GM12878 (cell line): ENCODE results near the gene PARVA. TPM values are rescaled to one million over a fixed set of nuclear protein-coding genes. Genes with fewer than 3 reads are reported as not detected.
A peak's percentile ranks its signal among the peaks of the same experiment; 100 is the strongest.

Experiments used
- ATAC-seq: fragments of 200-7000 bp; cut with Tn5 transposase; 3 replicates; pipeline ENCODE4 v1.9.1; 2020; ENCODE audit warnings: mild to moderate bottlenecking, moderate library complexity
- BruUV-seq: library from RNA; stranded (reverse); fragments of 400-500 nt; replicated peaks from 2 replicates; lab custom pipeline; 2021; lab: Mats Ljungman, UMichigan
- CTCF ChIA-PET: fragments of 300-600 bp; sonication (Branson Sonifier 250); formaldehyde crosslinking; extraction: SDS; loops from one replicate; lab custom pipeline; 2021; ENCODE audit warnings: inconsistent platforms; lab: Yijun Ruan, JAX
- POLR2A ChIA-PET: fragments of 350-600 bp; formaldehyde crosslinking; extraction: SDS; loops from one replicate; lab custom pipeline; 2021; ENCODE audit warnings: inconsistent platforms; lab: Charles Lee
- RAD21 ChIA-PET: fragments of 300-600 bp; sonication (Branson Sonifier 250); formaldehyde crosslinking; loops from one replicate; lab custom pipeline; 2023; ENCODE audit warnings: antibody characterized with exemption; ENCODE audit not compliant: unreplicated experiment; lab: Charles Lee
- SMC1A ChIA-PET: fragments of 300-600 bp; sonication (Branson Sonifier 250); formaldehyde crosslinking; loops from one replicate; lab custom pipeline; 2023; ENCODE audit not compliant: unreplicated experiment, uncharacterized antibody; lab: Charles Lee
- DNase-seq: peaks from one replicate; pipeline ENCODE4 v3.0.0-alpha.2; 2011; ENCODE audit warnings: low read depth, low spot score
- FAIRE-seq: peaks from 3 replicates; lab custom pipeline; 2011; peaks lifted over from hg19 to GRCh38; lab: Jason Lieb, UNC
- H2AFZ ChIP-seq: 2 replicates; pipeline ENCODE4 v1.6.0; 2011; ENCODE audit warnings: low read depth, low read length, control low read depth; ENCODE audit not compliant: control insufficient read depth
- H3K27ac ChIP-seq: 2 replicates; pipeline ENCODE4 v1.5.1; 2011; ENCODE audit warnings: control low read depth; ENCODE audit not compliant: control insufficient read depth, insufficient read depth
- H3K27me3 ChIP-seq, 2 experiments: replicated peaks in 1 of 2; 2 replicates each; pipeline versions ENCODE4 v1.6.0 to v1.6.1; 2011; ENCODE audit warnings: low read length in 1 of 2; ENCODE audit not compliant: control insufficient read depth in 2 of 2, insufficient read depth in 2 of 2
- H3K36me3 ChIP-seq, 2 experiments: 2 replicates each; pipeline ENCODE4 v1.5.1; 2011; ENCODE audit warnings: low read length in 1 of 2; ENCODE audit not compliant: control insufficient read depth in 2 of 2, insufficient read depth in 2 of 2
- H3K4me1 ChIP-seq: 2 replicates; pipeline ENCODE4 v1.6.1; 2011; ENCODE audit warnings: mild to moderate bottlenecking, low read length, moderate library complexity, mixed read lengths; ENCODE audit not compliant: control insufficient read depth, insufficient read depth
- H3K4me2 ChIP-seq: 2 replicates; pipeline ENCODE4 v1.6.0; 2011; ENCODE audit warnings: control low read depth; ENCODE audit not compliant: control insufficient read depth, insufficient read depth
- H3K4me3 ChIP-seq: fragments of 200-600 bp; sonication (generic); 2 replicates; pipeline ENCODE4 v1.5.1; 2016
- H3K79me2 ChIP-seq: 2 replicates; pipeline ENCODE4 v1.6.0; 2011; ENCODE audit warnings: low read length; ENCODE audit not compliant: control insufficient read depth, insufficient read depth
- H3K9ac ChIP-seq: 2 replicates; pipeline ENCODE4 v1.8.0; 2011; ENCODE audit warnings: low read length, control low read depth, mixed read lengths; ENCODE audit not compliant: control insufficient read depth, insufficient read depth
- H3K9me3 ChIP-seq: replicated peaks from 3 replicates; pipeline ENCODE4 v1.5.1; 2011; ENCODE audit warnings: mild to moderate bottlenecking, low read length; ENCODE audit not compliant: control insufficient read depth, insufficient read depth
- H4K20me1 ChIP-seq: 2 replicates; pipeline ENCODE4 v1.6.0; 2011; ENCODE audit not compliant: control insufficient read depth, insufficient read depth
- EGR1 ChIP-seq, 2 experiments: IDR thresholded peaks; 1 replicate in 1 of 2; 2 replicates in 1 of 2; pipeline ENCODE4 v1.6.1; 2011 to 2012; ENCODE audit warnings: low read depth in 2 of 2, low read length in 2 of 2, borderline replicate concordance in 1 of 2, mild to moderate bottlenecking in 1 of 2, moderate library complexity in 1 of 2
- FOS ChIP-seq: IDR thresholded peaks from 3 replicates; pipeline ENCODE4 v1.6.1; 2011; ENCODE audit warnings: borderline replicate concordance; ENCODE audit not compliant: insufficient read length; ENCODE audit errors: extremely low read depth
- GATAD2B ChIP-seq: fragments of 450-650 bp; conservative IDR thresholded peaks from 2 replicates; pipeline ENCODE4 v1.6.1; 2017; ENCODE audit warnings: low read depth, mild to moderate bottlenecking, moderate library complexity
- IRF4 ChIP-seq: IDR thresholded peaks from 2 replicates; pipeline ENCODE4 v1.6.1; 2011; ENCODE audit warnings: low read depth, low read length
- NFYA ChIP-seq: IDR thresholded peaks from 2 replicates; pipeline ENCODE4 v1.6.1; 2011; ENCODE audit warnings: low read depth, mild to moderate bottlenecking, low read length, improper control_type of control experiment, borderline replicate concordance
- NFYB ChIP-seq: IDR thresholded peaks from 2 replicates; pipeline ENCODE4 v1.6.1; 2011; ENCODE audit warnings: low read depth, mild to moderate bottlenecking, low read length, improper control_type of control experiment, moderate library complexity; ENCODE audit not compliant: insufficient read depth
- SRF ChIP-seq, 2 experiments: IDR thresholded peaks; 2 replicates each; pipeline ENCODE4 v1.6.1; 2011; ENCODE audit warnings: low read depth in 2 of 2, low read length in 2 of 2, mild to moderate bottlenecking in 1 of 2, moderate library complexity in 1 of 2
- ZNF207 ChIP-seq: fragments of 450-650 bp; IDR thresholded peaks from 2 replicates; pipeline ENCODE4 v1.6.1; 2014; ENCODE audit warnings: antibody characterized with exemption, mild to moderate bottlenecking, borderline replicate concordance
- ZNF622 ChIP-seq: fragments of 450-650 bp; IDR thresholded peaks from 2 replicates; pipeline ENCODE4 v1.6.1; 2017; ENCODE audit warnings: mild to moderate bottlenecking, inconsistent platforms
- WGBS: methylation state at CpG from one replicate; pipeline ENCODE4 v1.1.6; 2016; ENCODE audit warnings: low lambda C conversion rate; ENCODE audit not compliant: insufficient replicate concordance, insufficient coverage; ENCODE audit errors: missing lambda C conversion rate; 5-methylcytosine and 5-hydroxymethylcytosine counted together
- in situ Hi-C: fragments of 300-500 bp; cut with MboI; formaldehyde crosslinking; loops from 9 replicates; pipeline ENCODE4 v1.14.3; 2018; ENCODE audit warnings: mixed read lengths
- intact Hi-C: fragments of 100-400 bp; cut with micrococcal nuclease; formaldehyde crosslinking; loops from one replicate; pipeline ENCODE4 v1.14.2; 2022; ENCODE audit not compliant: unreplicated experiment
- polyA plus RNA-seq, 11 experiments: library from polyadenylated mRNA; depleted of rRNA in 4 of 11; unstranded in 6 of 11; stranded (reverse) in 5 of 11; fragments of >200 nt; fragmentation: Nextera tagmentation in 4 of 11; fragmentation: Illumina TruSeq in 1 of 11; extraction: Ambion mirVana in 4 of 11; extraction: Trizol in 1 of 11; gene quantifications; 1 replicate in 1 of 11; 2 replicates in 10 of 11; pipeline versions ENCODE4 v1.2.1 to v1.2.3, GENCODE V29; 2011 to 2016; ENCODE audit warnings: inconsistent platforms in 2 of 11, missing spikeins in 2 of 11, low read depth in 1 of 11
- total RNA-seq, 4 experiments: library from RNA; depleted of rRNA in 3 of 4; stranded (reverse); fragments of >200 nt in 3 of 4; fragmentation: Illumina TruSeq in 1 of 4; extraction: Trizol in 1 of 4; gene quantifications; 2 replicates each; pipeline versions ENCODE4 v1.2.1 to v1.2.3, GENCODE V29; 2013 to 2021
- TF ChIP-seq, protein P1 (sequence below): fragments of 450-650 bp; IDR thresholded peaks from 2 replicates; pipeline ENCODE4 v1.6.1; 2016; ENCODE audit warnings: mild to moderate bottlenecking
- TF ChIP-seq, protein P2 (sequence below): fragments of 150-350 bp; IDR thresholded peaks from 2 replicates; pipeline ENCODE4 v1.6.1; 2014; ENCODE audit warnings: mild to moderate bottlenecking, low read depth, low read length

The PARVA gene
- total and polyA plus RNA-seq, 10 of the 15 experiments (the other 5 are each of a cell fraction or from before 2014, with no cell fraction given): 0.01 to 0.44 (median 0.03) TPM; not detected in 7

DNA sequence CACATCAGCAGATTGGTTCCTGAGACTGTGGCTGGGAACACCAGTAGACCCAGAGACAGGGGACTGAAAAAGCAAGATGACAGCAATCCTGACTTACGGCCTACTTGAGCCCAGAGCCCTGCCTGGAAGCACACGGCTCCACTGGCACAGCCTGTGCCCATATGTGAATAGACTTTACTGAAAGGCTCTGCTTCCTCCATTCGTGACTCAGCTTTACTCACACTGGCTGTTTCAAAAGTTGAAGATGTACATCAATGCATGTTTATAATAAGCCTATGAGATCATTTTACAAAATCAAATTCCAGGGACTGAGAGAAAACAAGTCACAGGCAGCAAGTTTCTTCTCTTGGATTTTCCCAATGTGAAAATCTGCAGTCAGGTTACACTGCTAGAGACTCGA, 162.2 kb downstream of the PARVA start:
- no peak overlapping the region for H2AFZ ChIP-seq
- FAIRE-seq (no peak), ATAC-seq (no peak), DNase-seq (no peak)
- in situ Hi-C loops: no loop called here
- H4K20me1 ChIP-seq: no peaks in the 10 kb centered on the region
- H3K27me3 ChIP-seq: peaks cover 0 to 4% of the 10 kb centered on the region in 2 experiments; a peak in 2 of 4 replicates
- H3K4me3 ChIP-seq: no peak overlapping the region
- ChIA-PET CTCF (no interaction called here), RAD21 (no interaction called here), POLR2A (no interaction called here), SMC1A (no interaction called here)
- no TSS peak for BruUV-seq
- no peaks in the 10 kb centered on the region for H3K36me3 ChIP-seq
- no peaks in the 10 kb centered on the region for H3K9me3 ChIP-seq
- no peak overlapping the region for H3K9ac ChIP-seq
- no peak overlapping the region for H3K27ac ChIP-seq
- H3K4me1 ChIP-seq: no peaks in the 10 kb centered on the region
- WGBS: 14% methylated on average over 4 of the region's 4 CpGs
- no peaks in the 10 kb centered on the region for H3K79me2 ChIP-seq
- no peak overlapping the region for H3K4me2 ChIP-seq
- intact Hi-C loops: no loop called here
- TF ChIP-seq SRF (IDR thresholded peaks at IDR 0.05; ENCODE audit: low read depth in 2 of 2, low read length in 2 of 2) (no peak), NFYB (no peak), ZNF622 (no peak), EGR1 (IDR thresholded peaks at IDR 0.05; ENCODE audit: borderline replicate concordance in 1 of 2, low read depth in 2 of 2, low read length in 2 of 2) (no peak), NFYA (no peak)

DNA sequence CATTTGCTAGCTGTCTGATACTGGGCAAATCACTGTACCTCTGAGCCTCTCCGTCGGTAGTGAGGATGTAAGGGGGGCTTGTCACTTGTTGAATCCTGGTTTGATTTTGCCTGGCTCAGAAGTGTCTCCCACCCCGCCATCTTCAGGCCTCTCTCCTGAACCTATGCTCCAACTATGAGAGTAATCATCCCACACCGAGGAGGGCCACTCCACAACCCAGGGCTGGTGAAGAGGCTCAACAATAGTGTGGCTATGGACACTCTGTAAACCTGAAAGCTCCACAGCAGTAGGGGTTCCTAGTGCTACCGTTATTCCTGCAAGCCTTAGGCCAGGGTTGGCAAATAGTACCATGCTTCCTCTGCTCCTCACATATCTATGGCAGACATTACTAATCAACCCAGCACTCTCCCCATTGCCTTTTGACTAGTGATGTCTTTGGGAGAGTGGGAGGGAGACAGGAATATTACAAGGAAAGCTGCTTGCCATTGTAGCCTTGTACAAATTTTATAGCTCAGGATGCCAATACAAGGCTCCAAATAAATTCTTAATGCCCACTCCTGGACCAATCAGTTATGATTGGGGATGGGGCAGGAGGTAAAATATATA, 162.8 kb downstream of the PARVA start:
- SMC1A ChIA-PET: no interaction called here
- intact Hi-C loops: no loop called here
- no peak overlapping the region for H2AFZ ChIP-seq
- H3K79me2 ChIP-seq: no peaks in the 10 kb centered on the region
- CTCF ChIA-PET: interaction anchor here (0.6 kb wide), 1 partner anchor 674 kb away, joined by 3 read pairs; no protein-coding TSS in a partner anchor
- no peaks in the 10 kb centered on the region for H3K4me1 ChIP-seq
- no peaks in the 10 kb centered on the region for H3K9me3 ChIP-seq
- POLR2A ChIA-PET: no interaction called here
- H3K4me2 ChIP-seq: no peak overlapping the region
- WGBS: 37% methylated on average over 5 of the region's 5 CpGs
- H3K27ac ChIP-seq: no peak overlapping the region
- TF ChIP-seq SRF (IDR thresholded peaks at IDR 0.05; ENCODE audit: low read depth in 2 of 2, low read length in 2 of 2): peak in 1 of 2 experiments; percentile 55; a peak in 1 of 4 replicates
- TF ChIP-seq, protein P1, sequence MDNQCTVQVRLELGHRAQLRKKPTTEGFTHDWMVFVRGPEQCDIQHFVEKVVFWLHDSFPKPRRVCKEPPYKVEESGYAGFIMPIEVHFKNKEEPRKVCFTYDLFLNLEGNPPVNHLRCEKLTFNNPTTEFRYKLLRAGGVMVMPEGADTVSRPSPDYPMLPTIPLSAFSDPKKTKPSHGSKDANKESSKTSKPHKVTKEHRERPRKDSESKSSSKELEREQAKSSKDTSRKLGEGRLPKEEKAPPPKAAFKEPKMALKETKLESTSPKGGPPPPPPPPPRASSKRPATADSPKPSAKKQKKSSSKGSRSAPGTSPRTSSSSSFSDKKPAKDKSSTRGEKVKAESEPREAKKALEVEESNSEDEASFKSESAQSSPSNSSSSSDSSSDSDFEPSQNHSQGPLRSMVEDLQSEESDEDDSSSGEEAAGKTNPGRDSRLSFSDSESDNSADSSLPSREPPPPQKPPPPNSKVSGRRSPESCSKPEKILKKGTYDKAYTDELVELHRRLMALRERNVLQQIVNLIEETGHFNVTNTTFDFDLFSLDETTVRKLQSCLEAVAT: 0 out of 2 replicates have a peak, but pooled peaks have one; percentile 32
- TF ChIP-seq ZNF207: no peak
- no peak for TF ChIP-seq FOS
- TF ChIP-seq GATAD2B: no peak
- TF ChIP-seq IRF4: no peak
- TF ChIP-seq, protein P2, sequence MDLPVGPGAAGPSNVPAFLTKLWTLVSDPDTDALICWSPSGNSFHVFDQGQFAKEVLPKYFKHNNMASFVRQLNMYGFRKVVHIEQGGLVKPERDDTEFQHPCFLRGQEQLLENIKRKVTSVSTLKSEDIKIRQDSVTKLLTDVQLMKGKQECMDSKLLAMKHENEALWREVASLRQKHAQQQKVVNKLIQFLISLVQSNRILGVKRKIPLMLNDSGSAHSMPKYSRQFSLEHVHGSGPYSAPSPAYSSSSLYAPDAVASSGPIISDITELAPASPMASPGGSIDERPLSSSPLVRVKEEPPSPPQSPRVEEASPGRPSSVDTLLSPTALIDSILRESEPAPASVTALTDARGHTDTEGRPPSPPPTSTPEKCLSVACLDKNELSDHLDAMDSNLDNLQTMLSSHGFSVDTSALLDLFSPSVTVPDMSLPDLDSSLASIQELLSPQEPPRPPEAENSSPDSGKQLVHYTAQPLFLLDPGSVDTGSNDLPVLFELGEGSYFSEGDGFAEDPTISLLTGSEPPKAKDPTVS: no peak
- TF ChIP-seq, all 136 proteins: peak for 2
- DNase-seq: no peak
- in situ Hi-C loops: no loop called here
- RAD21 ChIA-PET: no interaction called here
- H3K4me3 ChIP-seq: no peak overlapping the region
- ATAC-seq: no peak
- H4K20me1 ChIP-seq: no peaks in the 10 kb centered on the region
- FAIRE-seq: no peak
- H3K9ac ChIP-seq: no peak overlapping the region
- H3K36me3 ChIP-seq: no peaks in the 10 kb centered on the region
- no TSS peak for BruUV-seq
- peaks cover 0 to 4% of the 10 kb centered on the region in 2 experiments; a peak in 2 of 4 replicates for H3K27me3 ChIP-seq
